T-cell (primary cell): ENCODE results near the gene KRCC1. TPM values are rescaled to one million over a fixed set of nuclear protein-coding genes. Genes with fewer than 3 reads are reported as not detected.
"Not testable (repeated sequence)": the region's sequence is repeated elsewhere in the genome, so short reads cannot be mapped to it uniquely, and the experiment has no call there.

ENCODE experiments used
- ATAC-seq, 4 experiments: fragments of 200-7000 bp in 3 of 4; fragments of 150-1000 bp in 1 of 4; cut with Tn5 transposase; replicated peaks in 1 of 4; 1 replicate in 3 of 4; 2 replicates in 1 of 4; pipeline ENCODE4 v1.10.0; 2021; ENCODE audit warnings: moderate library complexity in 3 of 4, mild to moderate bottlenecking in 2 of 4, moderate number of reproducible peaks in 1 of 4
- CTCF ChIA-PET, 2 donors: fragments of 300-600 bp; sonication (Branson Sonifier 250); formaldehyde crosslinking; loops; one replicate each; lab custom pipeline; 2022; ENCODE audit warnings: antibody characterized with exemption in 2 of 2; lab: Charles Lee
- POLR2A ChIA-PET, 2 donors: fragments of 300-600 bp; sonication (Branson Sonifier 250); formaldehyde crosslinking; loops; one replicate each; lab custom pipeline; 2022; ENCODE audit warnings: antibody characterized with exemption in 2 of 2; lab: Charles Lee
- DNase-seq, 35 experiments: peaks; one replicate each; pipeline versions ENCODE4 v3.0.0 to v3.0.0-alpha.2; 2013 to 2023
- H3K27ac ChIP-seq: one replicate; pipeline ENCODE4 v1.5.1; 2013; ENCODE audit warnings: low read length
- H3K27me3 ChIP-seq, 2 experiments: replicated peaks in 1 of 2; 1 replicate in 1 of 2; 2 replicates in 1 of 2; pipeline versions ENCODE4 v1.6.1 to v1.7.0; 2013; ENCODE audit warnings: low read length in 1 of 2, mixed read lengths in 1 of 2; ENCODE audit not compliant: control insufficient read depth in 2 of 2, insufficient read depth in 2 of 2; ENCODE audit errors: extremely low read depth in 1 of 2
- H3K36me3 ChIP-seq, 2 donors: 1 replicate in 1 of 2; 2 replicates in 1 of 2; pipeline versions ENCODE4 v1.6.1 to v1.7.0; 2013; ENCODE audit warnings: low read length in 1 of 2; ENCODE audit not compliant: control insufficient read depth in 2 of 2, insufficient read depth in 1 of 2; ENCODE audit errors: extremely low read depth in 1 of 2
- H3K4me1 ChIP-seq, 2 experiments: 1 replicate in 1 of 2; 2 replicates in 1 of 2; pipeline versions ENCODE4 v1.6.1 to v1.7.0; 2013; ENCODE audit warnings: low read length in 2 of 2, mixed read lengths in 1 of 2; ENCODE audit not compliant: insufficient read depth in 2 of 2, control insufficient read depth in 1 of 2; ENCODE audit errors: extremely low read depth in 1 of 2
- H3K4me3 ChIP-seq, 2 donors: 1 replicate in 1 of 2; 2 replicates in 1 of 2; pipeline versions ENCODE4 v1.5.1 to v1.7.0; 2013; ENCODE audit warnings: mild to moderate bottlenecking in 2 of 2, low read length in 1 of 2, moderate library complexity in 1 of 2; ENCODE audit not compliant: control insufficient read depth in 1 of 2; ENCODE audit errors: extremely low read depth in 1 of 2
- H3K9me3 ChIP-seq: 2 replicates; pipeline ENCODE4 v1.7.0; 2013
- H3K27ac Mint-ChIP-seq, 2 donors: one replicate each; pipeline ENCODE4 v1.8.0; 2020 to 2021; ENCODE audit warnings: mild to moderate bottlenecking in 2 of 2, mixed read lengths in 2 of 2
- H3K27me3 Mint-ChIP-seq, 2 donors: one replicate each; pipeline ENCODE4 v1.8.0; 2021 to 2022; ENCODE audit warnings: mixed read lengths in 2 of 2
- H3K36me3 Mint-ChIP-seq: one replicate; pipeline ENCODE4 v1.8.0; 2021; ENCODE audit warnings: mixed read lengths
- H3K4me1 Mint-ChIP-seq, 3 donors: one replicate each; pipeline ENCODE4 v1.8.0; 2020 to 2022; ENCODE audit warnings: mixed read lengths in 3 of 3, mild to moderate bottlenecking in 1 of 3
- H3K4me3 Mint-ChIP-seq, 3 donors: one replicate each; pipeline ENCODE4 v1.8.0; 2020 to 2022; ENCODE audit warnings: mild to moderate bottlenecking in 3 of 3, mixed read lengths in 3 of 3, moderate library complexity in 3 of 3
- H3K9me3 Mint-ChIP-seq, 3 donors: one replicate each; pipeline ENCODE4 v1.8.0; 2020 to 2022; ENCODE audit warnings: mixed read lengths in 3 of 3
- WGBS: methylation state at CpG from one replicate; pipeline ENCODE4 v1.1.5; 2013; ENCODE audit warnings: missing lambda C conversion rate; ENCODE audit not compliant: insufficient coverage; 5-methylcytosine and 5-hydroxymethylcytosine counted together
- total RNA-seq, 35 experiments: library from RNA in 6 of 35; stranded (reverse) in 6 of 35; fragments of 120-200 nt in 1 of 35; gene quantifications; one replicate each; pipeline versions ENCODE4 v1.2.1 to v1.2.4 and lab custom pipeline; 2013 to 2026

Gene KRCC1
- total RNA-seq, 5 donors from 2014 or later (not counting 1 experiment from before 2014, with no cell fraction given): 9.0 to 24.9 (median 20.7) TPM

DNA sequence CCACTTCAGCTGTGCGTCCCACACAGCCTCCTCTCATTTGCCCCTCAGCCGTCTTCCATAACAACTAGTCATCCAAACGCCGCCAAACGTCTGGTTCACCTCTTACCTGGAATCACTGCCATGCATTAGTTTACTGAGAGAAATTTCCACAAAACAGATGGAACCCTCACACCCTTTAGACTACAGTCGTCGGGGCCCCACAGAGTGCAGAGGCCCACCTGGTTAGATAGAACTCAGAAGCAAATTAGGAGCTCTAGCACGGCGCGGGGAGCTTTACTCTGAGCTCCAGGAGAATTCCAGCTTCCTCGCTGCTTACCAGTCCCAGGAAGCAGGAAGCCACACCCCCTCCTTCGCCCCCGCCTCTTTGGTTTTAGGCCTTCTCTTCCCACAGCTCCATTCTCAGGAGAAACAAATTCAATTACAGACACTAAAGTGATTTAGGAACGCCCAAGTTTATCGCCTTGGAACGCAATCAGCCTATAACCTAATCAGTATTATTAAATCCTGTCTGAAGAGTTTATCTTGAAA lies 48.6 kb downstream of the KRCC1 start:
- ChIA-PET POLR2A (no interaction called here), CTCF (no interaction called here)
- no peaks in the 10 kb centered on the region for H3K36me3 Mint-ChIP-seq
- Histone ChIP-seq H3K4me3 (no peak overlapping the region), H3K36me3 (no peaks in the 10 kb centered on the region), H3K4me1 (peaks cover 0 to 1% of the 10 kb centered on the region in 2 experiments), H3K9me3 (no peaks in the 10 kb centered on the region), H3K27ac (no peak overlapping the region), H3K27me3 (peaks cover 0 to 8% of the 10 kb centered on the region in 2 experiments)
- H3K27ac Mint-ChIP-seq: no peak overlapping the region
- ATAC-seq (no peak), DNase-seq (no peak)
- H3K27me3 Mint-ChIP-seq: no peaks in the 10 kb centered on the region
- no peak overlapping the region for H3K4me3 Mint-ChIP-seq
- WGBS: 98% methylated on average over 13 of the region's 16 CpGs
- no peaks in the 10 kb centered on the region for H3K9me3 Mint-ChIP-seq
- peaks cover 0 to 2% (median 0%) of the 10 kb centered on the region in 3 donors for H3K4me1 Mint-ChIP-seq

DNA sequence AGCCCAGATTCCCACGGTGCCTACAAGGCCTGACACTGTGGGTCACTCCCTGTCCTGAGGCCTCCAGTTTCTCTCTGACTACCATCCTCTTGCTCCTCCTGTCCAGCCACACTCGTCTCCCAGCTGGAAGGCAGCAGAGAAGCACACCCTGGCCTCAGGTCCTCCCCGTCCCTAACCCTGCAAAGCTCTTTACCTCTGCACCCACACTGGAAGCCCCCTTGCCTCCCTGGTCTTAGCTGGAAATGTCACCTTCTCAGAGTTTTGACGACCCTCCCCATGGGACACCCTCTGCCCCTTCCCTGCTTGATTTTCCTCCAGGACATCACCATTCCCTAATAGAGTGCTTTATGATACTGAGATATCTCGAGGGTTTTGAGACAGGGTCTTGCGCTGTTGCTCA lies 49.8 kb downstream of the KRCC1 start:
- no peaks in the 10 kb centered on the region for H3K9me3 ChIP-seq
- H3K4me1 ChIP-seq: peaks cover 0 to 6% of the 10 kb centered on the region in 2 experiments
- CTCF ChIA-PET: no interaction called here
- no peaks in the 10 kb centered on the region for H3K36me3 Mint-ChIP-seq
- 93% methylated on average over 3 of the region's 6 CpGs for WGBS
- H3K27me3 ChIP-seq: peaks cover 0 to 8% of the 10 kb centered on the region in 2 experiments
- DNase-seq (no peak), ATAC-seq (no peak)
- no peaks in the 10 kb centered on the region for H3K27me3 Mint-ChIP-seq
- H3K4me3 Mint-ChIP-seq: no peak overlapping the region
- POLR2A ChIA-PET: no interaction called here
- H3K4me1 Mint-ChIP-seq: peaks cover 0 to 7% (median 5%) of the 10 kb centered on the region in 3 donors
- no peak overlapping the region for H3K4me3 ChIP-seq
- no peaks in the 10 kb centered on the region for H3K36me3 ChIP-seq
- H3K9me3 Mint-ChIP-seq: no peaks in the 10 kb centered on the region
- H3K27ac Mint-ChIP-seq: no peak overlapping the region
- H3K27ac ChIP-seq: no peak overlapping the region

DNA sequence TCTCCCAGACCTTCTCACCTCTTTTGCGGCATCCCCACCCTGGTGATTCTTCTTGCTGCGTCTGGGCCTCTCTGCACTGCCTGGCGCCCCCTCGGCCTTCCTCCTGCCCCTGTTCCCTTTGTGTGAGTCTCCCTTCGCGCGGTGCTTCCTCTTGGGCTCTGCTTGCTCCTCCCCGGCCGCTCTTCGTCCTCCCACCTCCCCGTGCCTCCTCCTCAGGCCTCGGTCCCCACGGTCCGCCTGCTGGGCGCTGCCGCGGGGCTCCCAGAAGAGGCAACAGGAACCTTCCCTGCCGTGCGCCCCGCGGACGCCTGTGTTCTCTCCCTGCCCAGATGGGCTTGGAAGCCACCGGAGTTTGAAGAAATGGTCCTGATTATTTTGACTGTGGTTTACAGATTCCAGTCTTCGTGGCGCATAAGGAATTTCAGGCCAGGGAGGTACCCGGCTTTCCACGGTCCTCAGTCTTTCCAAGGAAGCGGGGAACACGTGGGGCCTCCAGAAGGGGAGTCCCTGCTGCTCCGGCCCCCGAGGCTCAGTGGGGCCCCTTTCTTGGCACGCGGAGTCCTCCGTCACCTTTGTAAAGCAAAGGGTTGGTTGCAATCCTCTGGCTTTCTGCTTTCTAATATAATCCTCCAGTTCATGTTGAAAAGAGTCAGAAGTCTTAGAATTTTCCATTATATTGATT lies 52.4 kb downstream of the KRCC1 start:
- ATAC-seq (no peak), DNase-seq (no peak)
- H3K27me3 ChIP-seq: peaks cover 0 to 8% of the 10 kb centered on the region in 2 experiments
- Mint-ChIP-seq H3K27me3 (no peaks in the 10 kb centered on the region), H3K36me3 (no peaks in the 10 kb centered on the region), H3K27ac (no peak overlapping the region), H3K4me3 (no peak overlapping the region), H3K4me1 (peaks cover 0 to 5% (median 5%) of the 10 kb centered on the region in 3 donors), H3K9me3 (no peaks in the 10 kb centered on the region)
- ChIA-PET POLR2A (no interaction called here), CTCF (no interaction called here)
- no peak overlapping the region for H3K4me3 ChIP-seq
- WGBS: 76% methylated on average over 17 of the region's 34 CpGs
- peaks cover 0 to 6% of the 10 kb centered on the region in 2 experiments for H3K4me1 ChIP-seq
- no peaks in the 10 kb centered on the region for H3K36me3 ChIP-seq
- H3K9me3 ChIP-seq: no peaks in the 10 kb centered on the region
- no peak overlapping the region for H3K27ac ChIP-seq

DNA sequence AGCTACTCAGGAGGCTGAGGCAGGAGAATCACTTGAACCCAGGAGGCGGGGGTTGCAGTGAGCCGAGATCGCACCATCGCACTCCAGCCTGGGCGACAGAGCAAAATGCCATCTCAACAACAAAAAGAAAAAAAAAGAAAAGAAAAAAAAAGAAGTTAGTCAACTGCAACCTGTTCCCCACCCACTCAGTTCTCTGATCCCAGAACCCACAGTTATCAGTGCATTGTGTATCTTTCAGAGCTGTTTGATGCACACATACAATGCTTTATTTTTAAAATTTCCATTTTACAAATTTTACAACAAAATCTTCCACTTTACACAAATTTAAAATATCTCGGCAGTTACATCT lies 53.2 kb downstream of the KRCC1 start:
- ATAC-seq (no peak), DNase-seq (no peak)
- H3K4me3 ChIP-seq: no peak overlapping the region
- H3K4me1 Mint-ChIP-seq: peaks cover 0 to 5% (median 5%) of the 10 kb centered on the region in 3 donors
- no peaks in the 10 kb centered on the region for H3K36me3 ChIP-seq
- H3K4me1 ChIP-seq: peaks cover 0 to 6% of the 10 kb centered on the region in 2 experiments
- no peak overlapping the region for H3K27ac ChIP-seq
- no peaks in the 10 kb centered on the region for H3K36me3 Mint-ChIP-seq
- no peaks in the 10 kb centered on the region for H3K9me3 Mint-ChIP-seq
- H3K27ac Mint-ChIP-seq: no peak overlapping the region
- WGBS: no CpG with 5 or more reads among the region's 6 CpGs
- no peaks in the 10 kb centered on the region for H3K9me3 ChIP-seq
- ChIA-PET POLR2A (no interaction called here), CTCF (interaction anchor here (0.7 to 1.5 kb wide), 5 partner anchors 8 to 668 kb away, joined by 3 to 5 read pairs (median 3); no protein-coding TSS in a partner anchor)
- no peak overlapping the region for H3K4me3 Mint-ChIP-seq
- H3K27me3 ChIP-seq: peaks cover 0 to 8% of the 10 kb centered on the region in 2 experiments
- H3K27me3 Mint-ChIP-seq: no peaks in the 10 kb centered on the region

DNA sequence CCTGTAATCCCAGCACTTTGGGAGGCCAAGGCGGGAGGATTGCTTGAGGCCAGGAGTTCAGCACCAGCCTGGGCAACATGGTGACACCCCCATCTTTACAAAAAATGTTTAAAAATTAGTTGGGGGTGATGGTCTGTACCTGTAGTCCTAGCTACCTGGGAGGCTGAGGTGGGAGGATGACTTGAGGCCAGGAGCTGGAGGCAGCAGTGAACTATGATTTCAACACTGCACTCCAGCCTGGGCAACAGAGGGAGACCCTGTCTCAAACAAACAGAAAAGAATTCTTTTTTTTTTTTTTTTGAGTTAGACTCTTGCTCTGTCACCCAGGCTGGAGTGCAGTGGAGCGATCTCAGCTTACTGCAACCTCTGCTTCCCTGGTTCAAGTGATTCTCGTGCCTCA lies 55.1 kb downstream of the KRCC1 start:
- H3K4me1 ChIP-seq, POLR2A ChIA-PET, H3K27me3 Mint-ChIP-seq: not testable (repeated sequence)

DNA sequence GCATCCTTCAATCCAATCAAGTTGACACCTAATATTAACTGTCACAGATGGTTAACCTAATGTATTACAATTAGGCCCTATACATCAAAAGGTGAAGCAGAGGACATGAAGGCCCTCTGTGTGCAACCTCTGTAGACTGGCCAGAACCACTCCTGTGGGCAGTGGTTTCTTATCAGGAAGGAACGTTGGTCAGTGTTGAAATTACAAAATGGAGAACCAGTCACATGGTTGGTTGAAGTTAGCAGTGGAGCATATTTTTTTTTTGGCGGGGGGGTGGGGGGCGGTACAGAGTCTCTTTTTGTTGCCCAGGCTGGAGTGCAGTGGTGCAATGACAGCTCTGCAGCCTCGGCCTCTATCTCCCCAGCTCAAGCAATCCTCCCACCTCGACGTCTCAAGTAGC lies 59.0 kb downstream of the KRCC1 start:
- Mint-ChIP-seq H3K4me1 (peaks cover 0 to 1% (median under 1%) of the 10 kb centered on the region in 3 donors), H3K4me3 (no peak overlapping the region), H3K9me3 (no peaks in the 10 kb centered on the region), H3K27ac (no peak overlapping the region), H3K27me3 (no peaks in the 10 kb centered on the region), H3K36me3 (no peaks in the 10 kb centered on the region)
- WGBS: 72% methylated on average over 3 of the region's 6 CpGs
- H3K27me3 ChIP-seq: no peaks in the 10 kb centered on the region
- H3K27ac ChIP-seq: no peak overlapping the region
- no peaks in the 10 kb centered on the region for H3K9me3 ChIP-seq
- peaks cover 0 to under 1% of the 10 kb centered on the region in 2 experiments for H3K4me1 ChIP-seq
- DNase-seq (peak in 1 of 35 experiments; percentile 0), ATAC-seq (no peak)
- ChIA-PET POLR2A (no interaction called here), CTCF (no interaction called here)
- no peaks in the 10 kb centered on the region for H3K36me3 ChIP-seq
- no peak overlapping the region for H3K4me3 ChIP-seq

More for the DNA sequence above, 55.1 kb downstream of the KRCC1 start:
- not testable (repeated sequence) for H3K4me1 Mint-ChIP-seq, H3K27ac Mint-ChIP-seq, H3K27me3 ChIP-seq, H3K27ac ChIP-seq, H3K9me3 ChIP-seq, H3K36me3 Mint-ChIP-seq, ATAC-seq, H3K9me3 Mint-ChIP-seq, H3K4me3 ChIP-seq, H3K36me3 ChIP-seq, DNase-seq, H3K4me3 Mint-ChIP-seq
- CTCF ChIA-PET: interaction anchor here in 1 of 2 donors (0.6 kb wide), 2 partner anchors 50 to 121 kb away, joined by 3 to 6 read pairs; no protein-coding TSS in a partner anchor
- WGBS: 61% methylated on average over 2 of the region's 3 CpGs
